ENCODE results near the gene RNF181. TPM values are rescaled to one million over a fixed set of nuclear protein-coding genes. Genes with fewer than 3 reads are reported as not detected.

RNF181 gene
- total RNA-seq (2021; ENCODE audit: unreplicated experiment), result 156 TPM
- 365 TPM for polyA plus RNA-seq (2012; ENCODE audit: insufficient read length)
- Bru-seq, nascent RNA, result percentile 87 among the genes with signal in this experiment
- percentile 84 among the genes with signal in this experiment for BruChase-seq, experiment 1, labeled RNA remaining after a 2-hour chase
- BruChase-seq, experiment 2, labeled RNA remaining after a 6-hour chase, result percentile 91 among the genes with signal in this experiment
- long read RNA-seq, transcript RNF181-201 (5 exons, 569 nt), result major isoform, 71 of 106 reads
- long read RNA-seq, partial matches to known transcripts, result 1 of 106 reads
- long read RNA-seq, other reads (novel, unspliced or antisense), result 27 of 106 reads

GRCh38 chr2:85595301-85596025, at the start of gene RNF181:
Gene RNF181, plus strand, starts transcription at chr2:85595745. Its CDS starts 19 bp downstream, at chr2:85595764.
- in situ Hi-C loops (cut with HindIII; ENCODE audit: low pct_unique_long_range_greater_than_20kb, low sequenced_read_pairs) (no loop called here), intact Hi-C loops (cut with micrococcal nuclease; ENCODE audit: unreplicated experiment) (no loop called here)
- Histone ChIP-seq H3K9me3 (ENCODE audit: control insufficient read depth, insufficient read depth, low read depth, low read length) (no peaks in the 10 kb centered on the region), H3K27ac (ENCODE audit: low read length) (peak within 1 kb of the TSS; percentile 96), H3K27me3 (ENCODE audit: control insufficient read depth, insufficient read depth, low read length) (no peaks in the 10 kb centered on the region), H3K4me3 (ENCODE audit: low read depth in 2 of 2, low read length in 2 of 2) (peak within 1 kb of the TSS; percentile 91 to 99), H3K36me3 (ENCODE audit: control insufficient read depth, insufficient read depth, low read length) (peaks cover 2% of the 10 kb centered on the region; the same call in 1 of the 2 replicates), H3K4me1 (ENCODE audit: control insufficient read depth, insufficient read depth, low read length) (peaks cover 31% of the 10 kb centered on the region)
- TF ChIP-seq SIN3A (IDR thresholded peaks at IDR 0.05; ENCODE audit: borderline replicate concordance, insufficient read depth, low read depth, low read length), result no peak; the same call in 1 of the 2 replicates
- TF ChIP-seq POLR2AphosphoS5 (IDR thresholded peaks at IDR 0.05; ENCODE audit: low read depth, low read length), result peak; percentile 92
- no peak for TF ChIP-seq CTCF (IDR thresholded peaks at IDR 0.05)
- POLR2A ChIA-PET, result interaction anchor here (0.5 to 1.2 kb wide), 5 partner anchors 8 to 229 kb away, joined by 3 to 14 read pairs (median 4); no protein-coding TSS in a partner anchor
- CTCF ChIA-PET, result no interaction called here
- no TSS peak for BruUV-seq (replicated peaks)
- ATAC-seq (peak; percentile 98), DNase-seq (ENCODE audit: low read depth, low spot score) (peak; percentile 95)

DNA sequence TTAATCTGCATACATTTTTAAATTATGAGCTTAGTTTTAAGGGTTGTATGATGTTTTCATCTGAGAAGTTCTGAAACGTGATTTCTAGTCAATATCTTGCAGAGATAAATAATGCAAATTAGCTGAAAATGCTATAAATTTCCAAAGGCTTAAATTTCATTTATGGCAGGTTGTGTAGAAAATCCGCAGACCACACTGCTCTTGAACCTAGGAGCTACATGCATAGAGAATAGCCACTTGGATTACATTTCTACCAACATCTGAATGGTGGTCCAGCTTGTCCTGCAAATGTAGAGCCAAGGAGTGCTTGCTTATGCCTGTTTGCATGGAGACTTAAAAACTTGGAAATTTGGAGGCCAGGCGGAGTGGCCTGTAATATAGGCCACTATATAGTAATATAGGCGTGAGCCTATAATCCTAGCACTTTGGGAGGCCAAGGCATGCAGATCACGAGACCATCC, 49.7 kb upstream of the RNF181 start:
- CTCF ChIA-PET, result no interaction called here
- DNase-seq (ENCODE audit: low read depth, low spot score), result no peak
- peaks cover 33% of the 10 kb centered on the region for H3K36me3 ChIP-seq (ENCODE audit: control insufficient read depth, insufficient read depth, low read length)

More for the DNA sequence above, 49.7 kb upstream of the RNF181 start:
- POLR2A ChIA-PET, result interaction anchor here (0.9 to 2.4 kb wide), 6 partner anchors 23 to 124 kb away, joined by 3 to 6 read pairs (median 4); no protein-coding TSS in a partner anchor
- TF ChIP-seq SIN3A (IDR thresholded peaks at IDR 0.05; ENCODE audit: borderline replicate concordance, insufficient read depth, low read depth, low read length) (no peak), CTCF (IDR thresholded peaks at IDR 0.05) (no peak), POLR2AphosphoS5 (IDR thresholded peaks at IDR 0.05; ENCODE audit: low read depth, low read length) (no peak), TCF7L2 (IDR thresholded peaks at IDR 0.05; ENCODE audit: low read depth, low read length) (no peak)
- TF ChIP-seq, protein P1, sequence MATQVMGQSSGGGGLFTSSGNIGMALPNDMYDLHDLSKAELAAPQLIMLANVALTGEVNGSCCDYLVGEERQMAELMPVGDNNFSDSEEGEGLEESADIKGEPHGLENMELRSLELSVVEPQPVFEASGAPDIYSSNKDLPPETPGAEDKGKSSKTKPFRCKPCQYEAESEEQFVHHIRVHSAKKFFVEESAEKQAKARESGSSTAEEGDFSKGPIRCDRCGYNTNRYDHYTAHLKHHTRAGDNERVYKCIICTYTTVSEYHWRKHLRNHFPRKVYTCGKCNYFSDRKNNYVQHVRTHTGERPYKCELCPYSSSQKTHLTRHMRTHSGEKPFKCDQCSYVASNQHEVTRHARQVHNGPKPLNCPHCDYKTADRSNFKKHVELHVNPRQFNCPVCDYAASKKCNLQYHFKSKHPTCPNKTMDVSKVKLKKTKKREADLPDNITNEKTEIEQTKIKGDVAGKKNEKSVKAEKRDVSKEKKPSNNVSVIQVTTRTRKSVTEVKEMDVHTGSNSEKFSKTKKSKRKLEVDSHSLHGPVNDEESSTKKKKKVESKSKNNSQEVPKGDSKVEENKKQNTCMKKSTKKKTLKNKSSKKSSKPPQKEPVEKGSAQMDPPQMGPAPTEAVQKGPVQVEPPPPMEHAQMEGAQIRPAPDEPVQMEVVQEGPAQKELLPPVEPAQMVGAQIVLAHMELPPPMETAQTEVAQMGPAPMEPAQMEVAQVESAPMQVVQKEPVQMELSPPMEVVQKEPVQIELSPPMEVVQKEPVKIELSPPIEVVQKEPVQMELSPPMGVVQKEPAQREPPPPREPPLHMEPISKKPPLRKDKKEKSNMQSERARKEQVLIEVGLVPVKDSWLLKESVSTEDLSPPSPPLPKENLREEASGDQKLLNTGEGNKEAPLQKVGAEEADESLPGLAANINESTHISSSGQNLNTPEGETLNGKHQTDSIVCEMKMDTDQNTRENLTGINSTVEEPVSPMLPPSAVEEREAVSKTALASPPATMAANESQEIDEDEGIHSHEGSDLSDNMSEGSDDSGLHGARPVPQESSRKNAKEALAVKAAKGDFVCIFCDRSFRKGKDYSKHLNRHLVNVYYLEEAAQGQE (IDR thresholded peaks at IDR 0.05; ENCODE audit: insufficient read depth in 1 of 2, low read depth in 2 of 2, low read length in 1 of 2), result no peak
- in situ Hi-C loops (cut with HindIII; ENCODE audit: low pct_unique_long_range_greater_than_20kb, low sequenced_read_pairs), result loop anchor here (25.0 kb wide), 1 partner anchor 134 kb away; the partner anchor contains the start of genes CAPG and SH2D6
- H3K27me3 ChIP-seq (ENCODE audit: control insufficient read depth, insufficient read depth, low read length), result no peaks in the 10 kb centered on the region
- H3K4me3 ChIP-seq (ENCODE audit: low read depth in 2 of 2, low read length in 2 of 2), result no peak overlapping the region
- H3K4me1 ChIP-seq (ENCODE audit: control insufficient read depth, insufficient read depth, low read length), result peaks cover 85% of the 10 kb centered on the region
- intact Hi-C loops (cut with micrococcal nuclease; ENCODE audit: unreplicated experiment), result loop anchor here (2.0 kb wide), 2 partner anchors 125 to 155 kb away; no protein-coding TSS in a partner anchor
- H3K27ac ChIP-seq (ENCODE audit: low read length), result peak overlapping the region; percentile 100
- H3K9me3 ChIP-seq (ENCODE audit: control insufficient read depth, insufficient read depth, low read depth, low read length), result no peaks in the 10 kb centered on the region
- ATAC-seq, result no peak; the same call in 1 of the 2 replicates
- BruUV-seq (replicated peaks), result no TSS peak

Measured in Panc1 (cell line).